ENCODE data around the gene MATN4. TPM values are rescaled to one million over a fixed set of nuclear protein-coding genes. Genes with fewer than 3 reads are reported as not detected.

The MATN4 gene
- total RNA-seq, 1 donor from 2014 or later, result 0.10 TPM

GRCh38 chr20:45282700-45283550 lies 25.2 kb downstream of the MATN4 start:
- H3K36me3 Mint-ChIP-seq (ENCODE audit: low read depth), result no peaks in the 10 kb centered on the region
- H3K9me3 Mint-ChIP-seq (ENCODE audit: low read depth), result peaks cover 2% of the 10 kb centered on the region
- no peaks in the 10 kb centered on the region for H3K4me1 Mint-ChIP-seq (ENCODE audit: low read depth)
- TF ChIP-seq CTCF (IDR thresholded peaks at IDR 0.05), result no peak
- H3K4me3 Mint-ChIP-seq (ENCODE audit: unreplicated experiment), result no peak overlapping the region
- DNase-seq (ENCODE audit: low spot score), result no peak
- peaks cover 39% of the 10 kb centered on the region for H3K27me3 Mint-ChIP-seq (ENCODE audit: low read depth)
- H3K27ac Mint-ChIP-seq (ENCODE audit: unreplicated experiment), result no peak overlapping the region

- no peak for TF ChIP-seq CTCF (IDR thresholded peaks at IDR 0.05)
- DNase-seq (ENCODE audit: low spot score), result no peak
- Mint-ChIP-seq H3K36me3 (ENCODE audit: low read depth) (no peaks in the 10 kb centered on the region), H3K4me3 (ENCODE audit: unreplicated experiment) (no peak overlapping the region), H3K4me1 (ENCODE audit: low read depth) (no peaks in the 10 kb centered on the region), H3K9me3 (ENCODE audit: low read depth) (peaks cover 2% of the 10 kb centered on the region), H3K27me3 (ENCODE audit: low read depth) (peaks cover 36% of the 10 kb centered on the region), H3K27ac (ENCODE audit: unreplicated experiment) (no peak overlapping the region)
Measured at GRCh38 chr20:45279992-45280391, 28.1 kb downstream of the MATN4 start.

- Mint-ChIP-seq H3K27me3 (ENCODE audit: low read depth) (peaks cover 48% of the 10 kb centered on the region), H3K4me3 (ENCODE audit: unreplicated experiment) (no peak overlapping the region), H3K9me3 (ENCODE audit: low read depth) (peaks cover 2% of the 10 kb centered on the region), H3K27ac (ENCODE audit: unreplicated experiment) (no peak overlapping the region), H3K4me1 (ENCODE audit: low read depth) (no peaks in the 10 kb centered on the region), H3K36me3 (ENCODE audit: low read depth) (no peaks in the 10 kb centered on the region)
- no peak for TF ChIP-seq CTCF (IDR thresholded peaks at IDR 0.05)
- DNase-seq (ENCODE audit: low spot score), result no peak
Measured at GRCh38 chr20:45275338-45275737, 32.8 kb downstream of the MATN4 start.

GRCh38 chr20:45269754-45270270 lies 38.3 kb downstream of the MATN4 start:
- Mint-ChIP-seq H3K27ac (ENCODE audit: unreplicated experiment) (no peak overlapping the region), H3K27me3 (ENCODE audit: low read depth) (peaks cover 54% of the 10 kb centered on the region), H3K4me3 (ENCODE audit: unreplicated experiment) (no peak overlapping the region), H3K36me3 (ENCODE audit: low read depth) (no peaks in the 10 kb centered on the region), H3K9me3 (ENCODE audit: low read depth) (no peaks in the 10 kb centered on the region), H3K4me1 (ENCODE audit: low read depth) (no peaks in the 10 kb centered on the region)
- TF ChIP-seq CTCF (IDR thresholded peaks at IDR 0.05), result no peak
- DNase-seq (ENCODE audit: low spot score), result no peak

GRCh38 chr20:45269056-45269455 lies 39.0 kb downstream of the MATN4 start:
- TF ChIP-seq CTCF (IDR thresholded peaks at IDR 0.05), result no peak
- Mint-ChIP-seq H3K4me3 (ENCODE audit: unreplicated experiment) (no peak overlapping the region), H3K27ac (ENCODE audit: unreplicated experiment) (no peak overlapping the region)

More at GRCh38 chr20:45269056-45269455, 39.0 kb downstream of the MATN4 start:
- peaks cover 53% of the 10 kb centered on the region for H3K27me3 Mint-ChIP-seq (ENCODE audit: low read depth)
- H3K36me3 Mint-ChIP-seq (ENCODE audit: low read depth), result no peaks in the 10 kb centered on the region
- no peak for DNase-seq (ENCODE audit: low spot score)
- H3K4me1 Mint-ChIP-seq (ENCODE audit: low read depth), result no peaks in the 10 kb centered on the region
- no peaks in the 10 kb centered on the region for H3K9me3 Mint-ChIP-seq (ENCODE audit: low read depth)
